ENCODE data around the gene C11orf71.

The C11orf71 gene

GRCh38 chr11:114398303-114398920, 1.9 kb downstream of the C11orf71 start:
- no peak for DNase-seq

- DNase-seq = no peak
Measured at GRCh38 chr11:114397349-114397982, 2.8 kb downstream of the C11orf71 start.

GRCh38 chr11:114396916-114397315, 3.4 kb downstream of the C11orf71 start:
- DNase-seq = no peak

GRCh38 chr11:114395736-114396135, 4.6 kb downstream of the C11orf71 start:
- DNase-seq = no peak

- DNase-seq = no peak
Measured at GRCh38 chr11:114392735-114393667, 7.3 kb downstream of the C11orf71 start.

- DNase-seq = no peak
Measured at GRCh38 chr11:114386545-114386944, 13.8 kb downstream of the C11orf71 start.

- DNase-seq = no peak
Measured at GRCh38 chr11:114386131-114386530, 14.2 kb downstream of the C11orf71 start.

GRCh38 chr11:114384487-114384886, 15.8 kb downstream of the C11orf71 start:
- DNase-seq = no peak

- no peak for DNase-seq
Measured at GRCh38 chr11:114382509-114382908, 17.8 kb downstream of the C11orf71 start.

GRCh38 chr11:114379394-114380069, 20.8 kb downstream of the C11orf71 start:
- no peak for DNase-seq

- no peak for DNase-seq
Measured at GRCh38 chr11:114377612-114378267, 22.6 kb downstream of the C11orf71 start.

- no peak for DNase-seq
Measured at GRCh38 chr11:114375052-114375451, 25.3 kb downstream of the C11orf71 start.

GRCh38 chr11:114368918-114369680, 31.2 kb downstream of the C11orf71 start:
- no peak for DNase-seq

GRCh38 chr11:114367244-114367957, 32.9 kb downstream of the C11orf71 start:
- no peak for DNase-seq

- no peak for DNase-seq
Measured at GRCh38 chr11:114366331-114367243, 33.7 kb downstream of the C11orf71 start.

- no peak for DNase-seq
Measured at GRCh38 chr11:114362958-114363357, 37.4 kb downstream of the C11orf71 start.

- DNase-seq = no peak
Measured at GRCh38 chr11:114362326-114362725, 38.0 kb downstream of the C11orf71 start.

GRCh38 chr11:114359342-114359741, 41.0 kb downstream of the C11orf71 start:
- DNase-seq = no peak

- DNase-seq = no peak
Measured at GRCh38 chr11:114358716-114359115, 41.6 kb downstream of the C11orf71 start.

GRCh38 chr11:114354076-114354475, 46.2 kb downstream of the C11orf71 start:
- DNase-seq = no peak

Data from stimulated activated CD4-positive, alpha-beta T cell treated with anti-CD3 and anti-CD28 coated beads, Interleukin-15, amount 100 ng/mL, for 24 hours (primary cell).